HG03520 (cell line): ENCODE data around the gene CCR7.
"Not testable (repeated sequence)": the region's sequence is repeated elsewhere in the genome, so short reads cannot be mapped to it uniquely, and the experiment has no call there.

Source experiments
- ATAC-seq: cut with Tn5 transposase; IDR thresholded peaks from one replicate; pipeline ENCODE4 v1.9.1; 2021; ENCODE audit warnings: mild to moderate bottlenecking, moderate library complexity; ENCODE audit not compliant: unreplicated experiment

Gene CCR7

GRCh38 chr17:40597556-40598300 lies 32.5 kb upstream of the CCR7 start:
- ATAC-seq = no peak

- no peak for ATAC-seq
Measured at GRCh38 chr17:40597156-40597555, 31.9 kb upstream of the CCR7 start.

GRCh38 chr17:40596261-40596919 lies 31.1 kb upstream of the CCR7 start:
- ATAC-seq = no peak

GRCh38 chr17:40590742-40591141 lies 25.5 kb upstream of the CCR7 start:
- no peak for ATAC-seq

- ATAC-seq = no peak
Measured at GRCh38 chr17:40588552-40588951, 23.3 kb upstream of the CCR7 start.

GRCh38 chr17:40586264-40586663 lies 21.0 kb upstream of the CCR7 start:
- not testable (repeated sequence) for ATAC-seq

GRCh38 chr17:40584950-40585349 lies 19.7 kb upstream of the CCR7 start:
- not testable (repeated sequence) for ATAC-seq

- peak; percentile 79 for ATAC-seq
Measured at GRCh38 chr17:40582328-40582901, 17.1 kb upstream of the CCR7 start.

- ATAC-seq = no peak
Measured at GRCh38 chr17:40580140-40580539, 14.9 kb upstream of the CCR7 start.

- ATAC-seq = no peak
Measured at GRCh38 chr17:40579471-40579870, 14.2 kb upstream of the CCR7 start.

- ATAC-seq = peak; percentile 60
Measured at GRCh38 chr17:40577611-40578065, 12.4 kb upstream of the CCR7 start.

GRCh38 chr17:40576113-40576740 lies 11.0 kb upstream of the CCR7 start:
- no peak for ATAC-seq

GRCh38 chr17:40574292-40574691 lies 9.0 kb upstream of the CCR7 start:
- no peak for ATAC-seq

GRCh38 chr17:40572245-40572993 lies 7.1 kb upstream of the CCR7 start:
- not testable (repeated sequence) for ATAC-seq

- no peak for ATAC-seq
Measured at GRCh38 chr17:40568074-40568836, 3.0 kb upstream of the CCR7 start.

- no peak for ATAC-seq
Measured at GRCh38 chr17:40567377-40567776, 2.1 kb upstream of the CCR7 start.

GRCh38 chr17:40565769-40566409 lies 617 bp upstream of the CCR7 start:
- no peak for ATAC-seq

GRCh38 chr17:40564195-40564882 lies 933 bp downstream of the CCR7 start:
- no peak for ATAC-seq
